ENCODE measurements around the gene MRPS6. TPM values are rescaled to one million over a fixed set of nuclear protein-coding genes. Genes with fewer than 3 reads are reported as not detected.

Gene MRPS6
- total RNA-seq, 3 donors from 2014 or later: 89.8 to 98.8 (median 98.6) TPM

Other genes starting within 250 kb of the MRPS6 start
- gene ATP5PO, start 157.8 kb upstream of the MRPS6 start, total RNA-seq: 100 to 1,000 TPM; 135 to 179 (median 176) TPM
- 10 to 100 TPM; 10.1 to 12.4 (median 11.6) TPM for gene SLC5A3, start within 50 bp of the MRPS6 start, total RNA-seq

Data from activated T-cell treated with anti-CD3 and anti-CD28 coated beads, Interleukin-2, amount 50 U/mL, for 4 hours (primary cell).